WTC11 (cell line): ENCODE data around the gene STRADA.

Experiments used
- ATF2 ChIP-seq: sonication (generic); formaldehyde crosslinking; IDR thresholded peaks from 2 replicates; pipeline ENCODE4 v1.8.1; 2022; ENCODE audit warnings: low read depth, missing genetic modification reagents, borderline replicate concordance
- CTCF ChIP-seq: fragments of 200-600 bp; IDR thresholded peaks from 2 replicates; pipeline ENCODE4 v1.8.0; 2022; ENCODE audit warnings: antibody characterized with exemption
- JUN ChIP-seq: sonication (generic); formaldehyde crosslinking; IDR thresholded peaks from 2 replicates; pipeline ENCODE4 v1.8.0; 2023; ENCODE audit warnings: mild to moderate bottlenecking, missing genetic modification reagents
- MYBL2 ChIP-seq: sonication (generic); formaldehyde crosslinking; IDR thresholded peaks from 2 replicates; pipeline ENCODE4 v1.8.1; 2023; ENCODE audit warnings: mild to moderate bottlenecking, moderate library complexity, missing genetic modification reagents
- RELA ChIP-seq: sonication (generic); formaldehyde crosslinking; IDR thresholded peaks from 2 replicates; pipeline ENCODE4 v1.8.1; 2022; ENCODE audit warnings: missing genetic modification reagents, mild to moderate bottlenecking, borderline replicate concordance
- SP1 ChIP-seq: sonication (generic); formaldehyde crosslinking; conservative IDR thresholded peaks from 2 replicates; pipeline ENCODE4 v1.8.1; 2022; ENCODE audit warnings: missing genetic modification reagents
- USF2 ChIP-seq: sonication (generic); formaldehyde crosslinking; IDR thresholded peaks from 2 replicates; pipeline ENCODE4 v1.8.1; 2023; ENCODE audit warnings: mild to moderate bottlenecking, missing genetic modification reagents, moderate library complexity
- ZNF423 ChIP-seq: fragments of 250-450 bp; sonication (Bioruptor Pico); IDR thresholded peaks from 2 replicates; pipeline ENCODE4 v2.1.2; 2022; ENCODE audit warnings: mild to moderate bottlenecking, moderate library complexity
- ZSCAN18 ChIP-seq: fragments of 250-450 bp; sonication (Bioruptor Pico); IDR thresholded peaks from 2 replicates; pipeline ENCODE4 v2.1.2; 2022; ENCODE audit warnings: mild to moderate bottlenecking, moderate library complexity

GRCh38 chr17:63685578-63685977, 56.0 kb downstream of the STRADA start:
- TF ChIP-seq CTCF, result no peak
- no peak for TF ChIP-seq JUN (CRISPR knock-in tag)
- no peak for TF ChIP-seq ZSCAN18
- no peak for TF ChIP-seq USF2 (CRISPR knock-in tag)
- no peak for TF ChIP-seq ZNF423 (CRISPR knock-in tag)
- no peak for TF ChIP-seq RELA (CRISPR knock-in tag)
- no peak for TF ChIP-seq MYBL2 (CRISPR knock-in tag)
- TF ChIP-seq SP1, result no peak
- no peak for TF ChIP-seq ATF2 (CRISPR knock-in tag)
